Osteoblast (primary cell): ENCODE results near the gene ZSCAN9. TPM values are rescaled to one million over a fixed set of nuclear protein-coding genes. Genes with fewer than 3 reads are reported as not detected.
A peak's percentile ranks its signal among the peaks of the same experiment; 100 is the strongest.

Source experiments
- DNase-seq: peaks from one replicate; pipeline ENCODE4 v3.0.0; 2011; ENCODE audit warnings: low spot score, mixed read lengths; ENCODE audit not compliant: insufficient read length; ENCODE audit errors: missing footprints
- H2AFZ ChIP-seq: 2 replicates; pipeline ENCODE4 v1.6.0; 2011; ENCODE audit warnings: mild to moderate bottlenecking, low read length
- H3K27ac ChIP-seq: 2 replicates; pipeline ENCODE4 v1.5.1; 2011; ENCODE audit warnings: mild to moderate bottlenecking, low read depth, low read length, moderate library complexity
- H3K27me3 ChIP-seq: 2 replicates; pipeline ENCODE4 v1.6.0; 2012; ENCODE audit warnings: mild to moderate bottlenecking, control low read depth, inconsistent platforms, low read length, moderate library complexity; ENCODE audit not compliant: insufficient read depth
- H3K36me3 ChIP-seq: 2 replicates; pipeline ENCODE4 v1.5.1; 2011; ENCODE audit warnings: mild to moderate bottlenecking, low read length, control low read depth, moderate library complexity; ENCODE audit not compliant: insufficient read depth
- H3K4me1 ChIP-seq: 2 replicates; pipeline ENCODE4 v1.5.1; 2011; ENCODE audit warnings: mild to moderate bottlenecking, low read length, control low read depth, moderate library complexity; ENCODE audit not compliant: insufficient read depth
- H3K4me2 ChIP-seq: 2 replicates; pipeline ENCODE4 v1.6.0; 2011; ENCODE audit warnings: mild to moderate bottlenecking, low read length; ENCODE audit not compliant: insufficient read depth
- H3K4me3 ChIP-seq: fragments of 200-600 bp; sonication (generic); 3 replicates; pipeline ENCODE4 v1.5.1; 2012; ENCODE audit warnings: mild to moderate bottlenecking, low read length, inconsistent platforms; ENCODE audit not compliant: insufficient read depth
- H3K79me2 ChIP-seq: 2 replicates; pipeline ENCODE4 v1.6.0; 2012; ENCODE audit warnings: mild to moderate bottlenecking, low read length, control low read depth, inconsistent platforms; ENCODE audit not compliant: insufficient read depth
- H3K9me3 ChIP-seq: 2 replicates; pipeline ENCODE4 v1.5.1; 2011; ENCODE audit warnings: low read depth, low read length, control low read depth
- H4K20me1 ChIP-seq: 2 replicates; pipeline ENCODE4 v1.6.0; 2012; ENCODE audit warnings: mild to moderate bottlenecking, low read length, control low read depth; ENCODE audit not compliant: insufficient read depth
- CTCF ChIP-seq: IDR thresholded peaks from 2 replicates; pipeline ENCODE4 v1.5.1; 2011; ENCODE audit warnings: mild to moderate bottlenecking, low read depth, low read length, moderate library complexity; ENCODE audit errors: extremely low read depth
- total RNA-seq: library from RNA; depleted of rRNA; stranded (reverse); fragments of >200 nt; gene quantifications from 2 replicates; pipeline ENCODE4 v1.2.3, GENCODE V29; 2012

Gene ZSCAN9
- total RNA-seq, 1 donor, result 10.9 TPM

DNA sequence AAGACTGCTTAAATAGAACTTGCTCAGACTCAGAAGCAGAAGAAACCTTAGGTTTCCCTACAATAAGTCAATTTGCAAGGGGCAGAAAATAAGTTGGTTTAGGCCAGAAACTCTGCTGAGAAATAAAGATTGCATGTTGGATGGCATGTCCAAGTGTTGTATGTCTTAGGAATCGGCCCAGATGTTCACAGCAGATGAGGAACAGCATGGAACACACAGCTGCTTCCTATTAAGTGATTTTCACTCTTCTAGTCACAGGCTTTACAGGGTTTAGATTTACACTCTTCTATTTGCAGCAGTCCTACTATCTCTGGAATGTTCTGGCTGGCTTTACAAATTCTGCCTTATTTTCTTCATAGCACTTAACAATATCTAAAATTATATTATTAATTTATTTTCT lies 23.8 kb downstream of the ZSCAN9 start:
- H3K27ac ChIP-seq, result no peak overlapping the region
- H3K4me3 ChIP-seq, result no peak overlapping the region
- H2AFZ ChIP-seq, result no peak overlapping the region
- H3K27me3 ChIP-seq, result no peaks in the 10 kb centered on the region
- H3K4me1 ChIP-seq, result peaks cover 13% of the 10 kb centered on the region
- H3K36me3 ChIP-seq, result peaks cover 28% of the 10 kb centered on the region
- no peaks in the 10 kb centered on the region for H3K9me3 ChIP-seq
- no peak overlapping the region for H3K4me2 ChIP-seq
- peaks cover 15% of the 10 kb centered on the region for H3K79me2 ChIP-seq
- no peak for DNase-seq
- no peak for TF ChIP-seq CTCF
- no peaks in the 10 kb centered on the region for H4K20me1 ChIP-seq

GRCh38 chr6:28250747-28251146 lies 25.7 kb downstream of the ZSCAN9 start:
- H3K9me3 ChIP-seq, result no peaks in the 10 kb centered on the region
- peaks cover 15% of the 10 kb centered on the region for H3K79me2 ChIP-seq
- DNase-seq, result no peak
- H3K36me3 ChIP-seq, result peaks cover 11% of the 10 kb centered on the region
- no peaks in the 10 kb centered on the region for H3K27me3 ChIP-seq
- H3K27ac ChIP-seq, result no peak overlapping the region
- TF ChIP-seq CTCF, result no peak
- H2AFZ ChIP-seq, result no peak overlapping the region
- H3K4me2 ChIP-seq, result peak overlapping the region; percentile 94
- H3K4me3 ChIP-seq, result peak overlapping the region; percentile 98
- H3K4me1 ChIP-seq, result peaks cover 13% of the 10 kb centered on the region
- H4K20me1 ChIP-seq, result no peaks in the 10 kb centered on the region

GRCh38 chr6:28251661-28252008 lies 26.6 kb downstream of the ZSCAN9 start:
- TF ChIP-seq CTCF, result no peak
- Histone ChIP-seq H3K79me2 (peaks cover 15% of the 10 kb centered on the region), H3K4me2 (peak overlapping the region; percentile 94), H3K4me1 (peaks cover 13% of the 10 kb centered on the region), H3K27ac (peak overlapping the region; percentile 46), H2AFZ (peak overlapping the region; percentile 100), H4K20me1 (no peaks in the 10 kb centered on the region), H3K36me3 (peaks cover 3% of the 10 kb centered on the region), H3K9me3 (no peaks in the 10 kb centered on the region), H3K27me3 (no peaks in the 10 kb centered on the region), H3K4me3 (peak overlapping the region; percentile 98)
- no peak for DNase-seq

DNA sequence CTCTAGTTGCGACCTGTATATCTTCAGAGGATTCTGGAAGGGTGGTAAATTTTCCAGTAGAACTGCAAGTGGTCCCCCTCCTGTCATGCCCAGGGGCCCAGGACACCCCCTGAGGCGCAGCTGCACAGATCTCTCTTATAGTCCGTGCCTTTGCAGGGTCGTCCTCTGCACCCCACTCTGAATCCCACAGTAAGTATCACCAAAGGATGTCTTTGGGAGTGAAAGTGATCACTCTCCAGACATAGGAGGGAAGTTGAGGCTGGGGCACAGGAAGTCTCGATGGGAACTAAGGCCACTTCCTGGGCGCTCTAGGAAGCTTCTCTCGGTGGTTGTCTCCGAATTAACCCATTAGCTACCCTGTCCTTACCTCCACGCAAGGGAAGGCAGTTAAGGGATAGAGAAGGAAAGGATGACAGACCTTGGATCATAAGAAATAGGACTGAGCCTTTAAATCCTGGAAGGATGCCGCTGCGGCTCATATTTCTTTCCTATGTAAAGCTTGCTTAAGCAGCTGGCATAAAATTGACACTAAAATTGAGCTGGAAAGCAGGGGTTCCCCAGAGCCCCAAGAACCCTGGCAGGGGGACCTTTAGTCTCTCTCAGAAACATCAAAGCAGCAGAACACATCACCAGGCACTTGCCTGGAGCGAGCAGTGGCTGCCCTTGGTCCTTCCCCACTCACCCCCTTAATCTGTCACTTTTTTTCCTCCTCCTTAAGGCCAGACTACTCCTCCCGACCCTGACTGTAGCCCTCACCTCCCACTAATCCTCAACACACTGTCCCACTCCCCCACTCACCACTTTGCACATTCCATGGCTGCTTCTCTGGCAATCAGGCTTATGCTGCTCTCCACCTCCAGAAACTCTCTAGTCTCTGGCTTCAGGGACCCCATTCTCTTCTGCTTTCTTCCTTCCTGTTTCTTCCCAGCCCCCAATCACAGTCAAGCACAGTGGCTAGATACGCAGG lies 27.2 kb downstream of the ZSCAN9 start, which contains the start of gene ZKSCAN4:
Gene ZKSCAN4 (minus strand): TSS at position 261 of the 967 bp plus-strand sequence. CDS start 289 bp downstream, outside the sequence.
- no peaks in the 10 kb centered on the region for H3K9me3 ChIP-seq
- DNase-seq, result peak; percentile 94
- H3K36me3 ChIP-seq, result no peaks in the 10 kb centered on the region
- H4K20me1 ChIP-seq, result no peaks in the 10 kb centered on the region
- H3K27me3 ChIP-seq, result no peaks in the 10 kb centered on the region
- peak within 1 kb of the TSS; percentile 94 for H3K4me2 ChIP-seq
- H3K4me3 ChIP-seq, result peak within 1 kb of the TSS; percentile 98
- TF ChIP-seq CTCF, result no peak
- H3K27ac ChIP-seq, result peak within 1 kb of the TSS; percentile 46
- peak within 1 kb of the TSS; percentile 100 for H2AFZ ChIP-seq
- H3K4me1 ChIP-seq, result peaks cover 13% of the 10 kb centered on the region
- peaks cover 15% of the 10 kb centered on the region for H3K79me2 ChIP-seq
